HG02763 (cell line): ENCODE measurements around the gene PTBP2.

Source experiments
- ATAC-seq: cut with Tn5 transposase; IDR thresholded peaks from one replicate; pipeline ENCODE4 v1.9.1; 2021; ENCODE audit warnings: mild to moderate bottlenecking, moderate library complexity; ENCODE audit not compliant: unreplicated experiment

Gene PTBP2

DNA sequence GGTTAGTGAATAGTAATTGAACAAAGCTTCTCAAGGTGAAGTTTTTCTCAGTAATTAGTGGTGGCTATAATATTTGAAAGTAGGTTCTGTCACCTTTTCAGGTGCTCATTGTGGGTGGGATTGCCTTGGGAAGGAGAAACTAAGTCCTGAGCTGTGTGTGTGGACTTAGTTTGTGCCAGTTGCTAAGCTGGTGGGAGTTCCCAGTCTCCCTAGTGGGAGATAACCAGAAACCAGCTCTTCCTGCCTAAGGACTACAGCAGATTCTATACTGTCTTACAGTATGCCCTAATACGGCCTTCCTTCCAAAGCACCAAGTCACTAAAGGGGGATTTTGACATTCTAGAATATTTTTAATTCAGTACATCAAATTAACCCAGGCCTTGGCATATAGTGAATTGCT, 94.3 kb downstream of the PTBP2 start:
- no peak for ATAC-seq

DNA sequence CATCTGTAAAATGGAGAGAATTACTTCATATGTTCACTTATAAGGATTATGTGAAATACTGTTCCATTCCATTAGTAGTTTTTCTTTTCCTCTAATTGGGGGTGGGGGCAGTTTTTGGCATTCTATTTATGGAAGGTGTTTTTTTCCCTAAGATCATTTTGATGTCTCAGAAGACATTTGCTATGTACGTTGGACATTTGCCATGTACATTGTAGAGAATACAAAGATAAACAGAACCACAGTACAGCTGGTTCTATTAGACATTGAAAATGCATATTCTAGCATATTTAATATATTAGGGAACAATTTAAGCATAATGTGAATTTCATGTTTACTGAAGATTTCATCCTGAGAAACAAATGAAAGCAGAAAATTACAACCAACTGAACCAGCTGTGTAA, 98.5 kb downstream of the PTBP2 start:
- ATAC-seq: no peak

DNA sequence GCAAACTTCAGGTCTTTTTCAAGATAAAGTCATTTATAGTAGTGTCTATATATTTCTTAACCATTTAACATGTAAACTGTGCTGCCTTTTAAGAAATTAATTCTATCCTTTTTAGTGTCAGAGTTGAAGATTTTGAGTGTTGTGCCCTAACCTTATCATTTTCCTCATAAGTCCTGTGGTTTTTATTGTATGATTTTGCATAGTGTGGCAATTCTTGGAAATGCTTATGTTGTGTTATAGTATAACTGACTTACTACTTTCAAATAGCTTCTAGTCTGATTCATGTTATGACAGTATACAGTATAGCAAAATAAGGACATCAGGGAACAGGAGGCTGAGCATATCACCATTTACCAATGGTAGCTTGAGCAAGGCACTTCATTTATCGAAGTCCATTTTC, 99.1 kb downstream of the PTBP2 start:
- ATAC-seq: no peak

DNA sequence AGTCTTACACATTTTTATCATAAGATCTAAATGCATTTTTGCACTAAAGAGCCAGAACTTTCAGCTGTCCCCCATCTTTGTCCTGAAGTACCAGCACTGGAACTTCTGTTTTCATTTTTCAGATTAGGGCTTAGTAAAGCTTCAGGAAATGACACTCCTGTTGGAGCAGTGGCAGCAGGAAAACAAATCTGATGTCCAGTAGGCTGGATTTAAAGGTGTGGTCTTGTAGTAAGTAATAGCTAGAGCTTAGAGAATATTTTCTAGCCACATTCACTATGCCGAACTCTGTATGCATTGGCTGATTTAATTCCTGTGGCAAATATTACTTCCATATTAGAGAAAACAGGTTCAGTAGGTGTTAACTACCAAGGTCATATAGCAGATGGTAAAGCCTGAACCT, 103.6 kb downstream of the PTBP2 start:
- ATAC-seq: no peak

DNA sequence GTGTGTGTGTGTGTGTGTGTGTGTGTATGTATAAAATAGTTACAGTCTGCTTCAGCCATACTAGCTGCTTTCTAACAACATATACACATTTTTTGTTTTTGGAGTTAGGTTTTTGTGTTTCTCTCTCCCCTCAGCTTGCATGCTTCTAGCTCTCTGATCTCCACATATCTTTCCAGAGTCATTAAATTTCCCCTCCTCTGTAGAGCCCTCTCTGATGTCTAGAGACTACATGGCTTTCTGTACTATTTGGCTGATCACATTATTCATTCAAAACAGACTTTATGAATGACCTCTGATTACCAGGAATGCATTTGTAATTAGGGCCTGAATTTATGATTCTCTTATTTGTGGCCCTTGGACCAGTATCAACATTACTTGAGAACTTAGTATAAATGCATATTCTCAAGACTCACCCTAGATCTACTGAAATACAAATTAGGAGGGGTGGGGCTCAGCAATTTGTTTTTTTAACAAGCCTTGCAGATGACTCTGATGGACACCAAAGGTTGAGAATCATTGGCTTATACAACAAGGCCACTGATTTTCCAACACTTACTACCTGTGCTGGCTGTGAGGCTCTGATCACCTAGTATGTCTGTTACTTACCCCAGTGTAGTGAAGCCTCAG, 104.5 kb downstream of the PTBP2 start:
- ATAC-seq: no peak

DNA sequence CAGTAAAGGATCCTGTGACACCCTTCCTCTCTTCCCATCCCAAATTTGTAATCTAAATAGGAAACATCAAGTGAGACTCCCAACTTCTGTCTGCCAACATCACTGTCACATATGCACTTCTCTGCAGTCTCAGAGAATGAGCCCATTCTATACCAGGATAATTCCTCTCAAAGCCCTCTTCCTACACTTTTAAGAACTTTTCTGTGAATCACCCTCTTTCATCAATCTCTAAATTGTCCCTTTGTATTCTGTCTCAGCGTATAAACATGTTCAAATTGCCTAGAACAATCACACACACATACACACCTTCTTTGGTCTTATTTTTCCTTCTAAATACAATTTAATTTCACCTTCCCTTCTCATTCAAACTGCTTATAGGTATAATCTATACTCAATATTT, 111.8 kb downstream of the PTBP2 start:
- ATAC-seq: no peak

DNA sequence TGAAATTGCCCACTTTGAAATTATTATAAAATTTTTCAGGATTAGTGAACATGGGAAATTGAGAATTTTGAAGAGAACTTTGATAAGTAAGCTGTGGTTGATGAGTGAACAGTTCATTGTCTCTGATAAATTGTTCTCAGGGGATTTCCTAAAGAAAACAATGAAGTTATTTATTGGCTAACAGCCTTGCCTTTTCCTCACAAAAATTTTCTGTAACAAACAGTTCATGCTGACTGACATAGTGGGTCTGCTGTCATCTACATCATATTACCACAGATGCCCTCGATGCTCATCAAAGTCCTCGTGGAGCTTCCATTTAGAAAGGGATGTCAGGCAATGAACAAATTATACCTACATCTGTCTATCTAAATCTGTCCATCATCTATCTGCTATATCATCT, 113.4 kb downstream of the PTBP2 start:
- no peak for ATAC-seq

DNA sequence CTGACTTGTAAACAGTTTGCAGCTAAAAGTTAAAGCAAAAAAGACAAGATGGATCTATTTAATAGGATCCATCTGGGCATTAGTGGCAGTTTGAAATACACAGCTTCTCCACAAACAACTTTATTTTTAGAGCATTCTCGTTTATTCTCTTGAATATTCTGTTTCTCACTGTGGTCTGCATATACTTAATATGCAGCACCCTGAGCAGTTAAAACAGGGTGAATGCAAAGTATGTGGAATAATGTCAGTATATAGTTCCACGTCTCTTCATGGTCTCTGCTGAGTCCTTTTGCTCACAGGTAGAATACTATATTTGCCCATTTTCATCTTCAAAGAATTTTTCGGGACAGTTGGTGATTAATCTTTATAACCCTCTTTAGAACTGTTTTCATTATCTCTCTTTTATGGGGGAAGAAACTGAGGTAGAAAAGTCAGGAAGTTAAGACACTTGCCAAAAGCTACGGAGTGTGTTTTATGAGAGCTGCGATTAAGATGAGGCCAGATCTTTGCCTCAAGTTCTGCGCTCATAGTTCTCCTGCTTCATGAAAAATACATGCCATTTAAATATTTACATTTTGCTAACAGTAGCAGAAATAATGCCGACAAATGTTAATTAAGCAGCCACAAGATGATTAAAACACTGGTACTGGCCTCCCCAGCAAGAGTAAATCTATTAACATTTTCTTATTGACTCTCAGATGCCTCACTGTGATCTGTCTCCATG, 115.6 kb downstream of the PTBP2 start:
- no peak for ATAC-seq

DNA sequence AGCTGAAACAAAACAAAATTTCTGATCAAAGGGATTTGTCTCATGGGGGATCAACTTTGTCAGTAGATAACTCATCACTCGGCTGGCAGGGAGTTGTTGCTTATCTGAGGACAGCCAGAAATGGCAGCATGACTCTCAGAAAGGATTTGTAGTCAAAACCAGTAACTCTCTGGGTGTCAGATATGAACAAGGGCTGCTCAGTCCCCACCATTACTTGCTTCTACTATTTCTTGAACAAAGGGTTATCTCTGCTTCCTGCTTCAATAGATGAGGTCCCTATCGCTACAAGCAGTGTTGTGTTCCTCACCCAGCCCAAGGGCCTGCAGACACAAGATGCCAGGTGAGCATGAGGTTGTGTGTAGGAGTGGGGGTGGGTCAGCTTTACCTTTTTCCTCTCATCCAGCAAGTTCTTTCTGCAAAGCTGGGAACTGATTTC, 116.2 kb downstream of the PTBP2 start:
- ATAC-seq: no peak

DNA sequence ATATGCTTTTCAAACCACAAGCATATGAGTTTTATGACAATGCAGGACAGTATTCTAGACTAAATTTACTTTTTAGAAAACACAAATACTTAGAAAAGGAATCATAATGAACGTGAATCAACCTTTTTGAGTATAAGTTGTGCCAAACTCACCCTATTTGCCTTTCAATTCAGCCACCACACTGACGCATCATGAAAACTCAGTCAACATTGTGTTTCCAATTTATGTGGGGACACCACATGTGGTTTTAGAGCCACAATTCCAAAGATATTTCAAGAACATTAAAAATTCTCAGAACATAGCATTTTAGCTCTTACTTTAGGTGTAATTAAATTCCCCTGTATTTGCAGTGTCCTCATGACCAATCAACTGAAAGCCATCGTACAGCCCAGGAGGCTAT, 118.8 kb downstream of the PTBP2 start:
- ATAC-seq: no peak

DNA sequence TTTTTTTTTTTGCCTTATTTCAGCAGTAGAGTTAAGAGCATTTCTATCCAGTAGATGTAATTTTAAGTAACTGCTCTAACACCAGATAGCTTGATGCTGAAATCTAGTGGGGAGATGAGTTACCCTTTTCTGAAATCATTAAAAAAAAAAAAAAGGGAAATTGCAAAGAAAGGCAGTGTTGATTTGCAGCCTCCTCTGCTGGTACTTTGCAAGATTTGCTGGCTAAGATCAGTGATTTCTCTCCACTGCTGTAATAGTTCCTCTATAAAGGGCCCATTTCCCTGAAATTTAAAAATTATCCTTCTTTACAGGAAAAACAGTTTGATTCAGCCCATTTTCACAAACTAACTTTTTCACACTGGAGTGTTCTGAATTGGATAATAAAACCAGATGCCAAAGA, 120.6 kb downstream of the PTBP2 start:
- ATAC-seq: no peak

DNA sequence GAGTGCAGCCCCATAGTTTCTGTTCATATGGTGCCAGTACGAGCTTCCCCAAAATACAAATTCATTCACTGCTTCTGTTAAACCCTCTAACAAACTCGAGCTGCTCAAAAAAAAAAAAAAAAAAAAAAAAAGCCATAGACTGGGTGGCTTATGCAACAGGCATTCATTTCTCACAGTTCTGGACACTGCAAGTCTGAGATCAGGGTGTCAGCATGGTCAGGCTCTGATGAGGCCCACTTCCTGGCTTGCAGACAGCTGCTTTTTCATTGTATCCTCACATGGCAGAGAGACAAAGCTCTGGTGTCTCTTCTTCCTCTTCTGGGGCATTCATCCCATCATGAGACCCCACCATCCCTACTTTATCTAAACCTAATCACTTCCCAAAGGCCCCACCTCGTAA, 121.6 kb downstream of the PTBP2 start:
- no peak for ATAC-seq

DNA sequence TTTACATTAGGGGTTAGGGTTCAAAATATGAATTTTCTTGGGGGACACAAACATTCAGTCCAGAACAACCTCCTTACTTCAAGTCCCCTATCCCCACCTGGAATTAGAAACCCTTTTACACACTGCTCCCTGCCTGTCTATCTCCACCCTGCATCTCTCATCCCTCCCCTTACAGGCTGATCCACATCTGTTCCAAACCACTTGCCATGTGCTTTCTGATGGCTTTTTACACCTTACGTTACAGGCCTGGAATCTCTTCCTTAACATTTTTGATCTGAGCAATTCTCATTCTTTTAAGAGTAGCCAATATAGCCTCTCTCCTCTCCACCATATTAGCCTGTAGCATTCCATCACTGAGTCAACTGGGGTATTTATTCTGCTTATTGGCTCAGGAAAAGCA, 122.0 kb downstream of the PTBP2 start:
- no peak for ATAC-seq

DNA sequence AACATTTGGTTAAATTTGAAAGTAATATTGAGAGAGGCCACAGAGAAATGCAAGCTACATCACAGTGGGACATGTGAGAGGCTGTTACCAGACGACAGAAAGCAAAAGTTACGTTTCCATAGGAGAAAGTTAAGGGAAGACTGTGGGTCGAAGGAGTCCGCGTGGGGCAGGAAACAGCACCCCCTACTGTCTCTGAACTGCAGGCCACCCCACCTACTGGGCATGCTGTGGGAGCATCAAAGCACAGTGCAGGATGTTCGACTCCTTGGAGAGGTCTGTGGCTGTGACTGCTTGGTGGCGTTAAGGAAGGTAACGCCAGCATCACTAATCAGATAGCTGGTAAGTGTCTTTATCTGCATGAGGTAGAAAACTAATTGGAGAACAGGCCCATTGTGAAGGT, 123.9 kb downstream of the PTBP2 start:
- peak; percentile 73 for ATAC-seq

DNA sequence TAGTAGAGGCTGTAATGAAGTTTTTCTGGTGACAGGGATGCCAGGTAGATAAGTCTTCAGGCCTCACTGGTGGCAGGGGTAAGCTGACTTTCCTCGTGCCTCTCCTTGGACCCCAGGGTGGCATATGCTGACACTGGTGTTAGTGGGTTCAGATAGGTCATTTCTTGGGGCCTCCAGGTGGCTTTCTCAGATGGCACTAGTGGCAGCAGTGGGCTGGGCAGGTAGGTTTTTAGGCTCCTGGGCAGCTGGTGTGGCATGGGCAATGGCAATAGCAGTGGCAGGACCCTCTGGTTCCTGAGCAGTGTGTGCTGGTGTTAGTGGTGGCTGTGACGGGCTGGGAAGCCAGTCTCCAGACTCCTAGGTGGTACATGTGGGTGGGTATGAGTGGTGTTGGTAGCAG, 140.3 kb downstream of the PTBP2 start:
- ATAC-seq: no peak

DNA sequence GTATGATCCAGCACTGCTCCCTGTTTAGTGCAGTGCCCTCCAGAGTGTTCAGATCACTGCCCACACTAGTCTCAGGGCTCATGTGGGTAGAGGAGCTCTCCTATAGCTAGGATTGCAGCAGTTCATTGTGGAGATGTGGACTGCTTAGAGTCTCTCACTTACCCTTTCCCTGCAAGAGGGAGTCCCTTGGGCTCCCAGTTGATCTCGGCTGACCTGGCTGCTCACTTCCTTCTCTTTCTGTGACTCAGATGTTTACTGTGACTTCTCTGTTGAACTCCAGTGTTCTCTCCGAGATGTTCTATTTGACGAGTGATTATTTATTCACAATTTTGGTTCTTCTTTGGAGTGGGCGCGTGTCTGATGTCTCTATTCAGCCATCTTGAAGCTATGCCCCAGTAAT, 141.9 kb downstream of the PTBP2 start:
- no peak for ATAC-seq
